GM21529 (cell line): ENCODE measurements around the gene ODF2L.

Experiments used
- ATAC-seq: cut with Tn5 transposase; IDR thresholded peaks from one replicate; pipeline ENCODE4 v1.9.1; 2021; ENCODE audit not compliant: unreplicated experiment

Gene ODF2L

GRCh38 chr1:86318436-86318835 lies 77.7 kb downstream of the ODF2L start:
- no peak for ATAC-seq

- ATAC-seq = no peak
Measured at GRCh38 chr1:86317926-86318325, 78.2 kb downstream of the ODF2L start.

- no peak for ATAC-seq
Measured at GRCh38 chr1:86305731-86306130, 90.4 kb downstream of the ODF2L start.

GRCh38 chr1:86303041-86303690 lies 93.0 kb downstream of the ODF2L start:
- no peak for ATAC-seq
